IMR-90 (cell line): ENCODE measurements around the gene HAUS7. TPM values are rescaled to one million over a fixed set of nuclear protein-coding genes. Genes with fewer than 3 reads are reported as not detected.

ENCODE experiments used
- ATAC-seq: fragments of 200-7000 bp; cut with Tn5 transposase; 2 replicates; pipeline ENCODE4 v1.9.1; 2020; ENCODE audit warnings: low read depth, mild to moderate bottlenecking, moderate library complexity
- BruUV-seq: library from RNA; stranded (reverse); fragments of 400-500 nt; replicated peaks from 2 replicates; lab custom pipeline; 2021; lab: Mats Ljungman, UMichigan
- CTCF ChIA-PET: fragments of 300-600 bp; formaldehyde crosslinking; extraction: SDS; loops from one replicate; lab custom pipeline; 2021; ENCODE audit warnings: antibody characterized with exemption; lab: Yijun Ruan, JAX
- POLR2A ChIA-PET: fragments of 300-600 bp; sonication (Branson Sonifier 250); formaldehyde crosslinking; loops from one replicate; lab custom pipeline; 2022; ENCODE audit warnings: antibody characterized with exemption; ENCODE audit not compliant: unreplicated experiment; lab: Charles Lee
- DNase-seq: peaks from one replicate; pipeline ENCODE4 v3.0.0; 2013
- H2AFZ ChIP-seq: replicated peaks from 2 replicates; pipeline ENCODE3; 2013; ENCODE audit warnings: low read length, mild to moderate bottlenecking; ENCODE audit not compliant: poor library complexity
- H2AK5ac ChIP-seq: 2 replicates; pipeline ENCODE4 v1.6.1; 2013; ENCODE audit warnings: low read depth, low read length, inconsistent platforms
- H2AK9ac ChIP-seq: replicated peaks from 2 replicates; pipeline ENCODE3; 2013; ENCODE audit warnings: mild to moderate bottlenecking, low read depth, low read length, moderate library complexity; ENCODE audit not compliant: poor library complexity
- H2BK120ac ChIP-seq: 2 replicates; pipeline ENCODE4 v1.6.1; 2013; ENCODE audit warnings: low read depth, low read length, inconsistent platforms
- H2BK15ac ChIP-seq: 3 replicates; pipeline ENCODE4 v1.6.1; 2013; ENCODE audit warnings: low read depth, low read length, inconsistent platforms
- H2BK20ac ChIP-seq: 2 replicates; pipeline ENCODE4 v1.6.1; 2013; ENCODE audit warnings: low read depth, mild to moderate bottlenecking, inconsistent platforms, low read length, moderate library complexity
- H2BK5ac ChIP-seq: 2 replicates; pipeline ENCODE4 v1.6.1; 2013; ENCODE audit warnings: mild to moderate bottlenecking, low read depth, low read length, inconsistent platforms; ENCODE audit not compliant: poor library complexity, severe bottlenecking
- H3K14ac ChIP-seq: replicated peaks from 2 replicates; pipeline ENCODE4 v1.6.1; 2013; ENCODE audit warnings: low read depth, low read length, inconsistent platforms
- H3K18ac ChIP-seq: 2 replicates; pipeline ENCODE4 v1.6.1; 2013; ENCODE audit warnings: low read depth, low read length, control low read depth
- H3K23ac ChIP-seq: 2 replicates; pipeline ENCODE4 v1.6.1; 2013; ENCODE audit warnings: low read depth, low read length, inconsistent platforms
- H3K27ac ChIP-seq: 2 replicates; pipeline ENCODE4 v1.5.1; 2013; ENCODE audit warnings: mild to moderate bottlenecking, control low read depth, low read length; ENCODE audit not compliant: insufficient read depth
- H3K27me3 ChIP-seq: 2 replicates; pipeline ENCODE4 v1.6.1; 2013; ENCODE audit warnings: low read length; ENCODE audit not compliant: control insufficient read depth, insufficient read depth
- H3K36me3 ChIP-seq: 2 replicates; pipeline ENCODE4 v1.6.1; 2013; ENCODE audit warnings: low read length, mixed read lengths; ENCODE audit not compliant: control insufficient read depth, insufficient read depth
- H3K4ac ChIP-seq: 2 replicates; pipeline ENCODE4 v1.6.1; 2013; ENCODE audit warnings: low read depth, low read length, inconsistent platforms
- H3K4me1 ChIP-seq: 2 replicates; pipeline ENCODE4 v1.6.1; 2013; ENCODE audit warnings: low read length, mixed read lengths; ENCODE audit not compliant: control insufficient read depth, insufficient read depth
- H3K4me2 ChIP-seq: 2 replicates; pipeline ENCODE4 v1.6.1; 2013; ENCODE audit warnings: low read depth, mild to moderate bottlenecking, control low read depth, low read length, moderate library complexity
- H3K4me3 ChIP-seq: 2 replicates; pipeline ENCODE4 v1.5.1; 2013; ENCODE audit warnings: low read depth, mild to moderate bottlenecking, control low read depth, low read length, moderate library complexity; ENCODE audit not compliant: insufficient read depth
- H3K56ac ChIP-seq: 2 replicates; pipeline ENCODE4 v1.6.1; 2013; ENCODE audit warnings: low read length, inconsistent platforms; ENCODE audit not compliant: insufficient read depth; ENCODE audit errors: extremely low read depth
- H3K79me1 ChIP-seq, 2 experiments: 2 replicates each; pipeline ENCODE4 v1.6.1; 2013; ENCODE audit warnings: low read length in 2 of 2, inconsistent platforms in 1 of 2, low read depth in 1 of 2
- H3K9ac ChIP-seq: 2 replicates; pipeline ENCODE4 v1.6.1; 2013; ENCODE audit warnings: low read depth, low read length, control low read depth
- H3K9me1 ChIP-seq: 2 replicates; pipeline ENCODE4 v1.6.1; 2013; ENCODE audit warnings: low read length, inconsistent platforms; ENCODE audit not compliant: insufficient read depth
- H3K9me3 ChIP-seq: 2 replicates; pipeline ENCODE4 v1.6.1; 2013; ENCODE audit warnings: low read length; ENCODE audit not compliant: control insufficient read depth, insufficient read depth
- H4K20me1 ChIP-seq: 2 replicates; pipeline ENCODE4 v1.6.1; 2013; ENCODE audit warnings: low read length, inconsistent platforms; ENCODE audit not compliant: insufficient read depth
- H4K5ac ChIP-seq: 2 replicates; pipeline ENCODE4 v1.6.1; 2013; ENCODE audit warnings: mild to moderate bottlenecking, low read depth, low read length, control low read depth
- H4K8ac ChIP-seq, 2 experiments: 2 replicates each; pipeline ENCODE4 v1.6.1; 2013; ENCODE audit warnings: low read depth in 2 of 2, low read length in 2 of 2, control low read depth in 1 of 2, inconsistent platforms in 1 of 2
- H4K91ac ChIP-seq: 2 replicates; pipeline ENCODE4 v1.6.1; 2013; ENCODE audit warnings: low read depth, low read length, inconsistent platforms; ENCODE audit not compliant: insufficient read depth
- BHLHE40 ChIP-seq: fragments of 150-350 bp; IDR thresholded peaks from 2 replicates; pipeline ENCODE4 v1.6.1; 2016; ENCODE audit warnings: mild to moderate bottlenecking, low read depth, low read length
- CEBPB ChIP-seq: IDR thresholded peaks from 2 replicates; pipeline ENCODE4 v1.6.1; 2012; ENCODE audit warnings: low read depth, low read length, improper control_type of control experiment
- CHD1 ChIP-seq: IDR thresholded peaks from 2 replicates; pipeline ENCODE4 v1.6.1; 2012; ENCODE audit warnings: low read depth, low read length, improper control_type of control experiment
- CTCF ChIP-seq: conservative IDR thresholded peaks from 2 replicates; pipeline ENCODE4 v1.5.1; 2012; ENCODE audit warnings: mild to moderate bottlenecking, low read depth, low read length, improper control_type of control experiment
- ELK1 ChIP-seq: fragments of 150-350 bp; IDR thresholded peaks from 2 replicates; pipeline ENCODE4 v1.6.1; 2016; ENCODE audit warnings: low read depth, mild to moderate bottlenecking, low read length, moderate library complexity, borderline replicate concordance
- FOS ChIP-seq: fragments of 150-350 bp; IDR thresholded peaks from 2 replicates; pipeline ENCODE4 v1.6.1; 2016; ENCODE audit warnings: low read depth, low read length
- MAFK ChIP-seq: IDR thresholded peaks from 2 replicates; pipeline ENCODE4 v1.6.1; 2012; ENCODE audit warnings: low read depth, low read length, improper control_type of control experiment
- MXI1 ChIP-seq: IDR thresholded peaks from 2 replicates; pipeline ENCODE4 v1.6.1; 2012; ENCODE audit warnings: low read depth, mild to moderate bottlenecking, low read length, moderate library complexity, borderline replicate concordance
- NFE2L2 ChIP-seq: fragments of 150-350 bp; IDR thresholded peaks from 2 replicates; pipeline ENCODE4 v1.6.1; 2016; ENCODE audit warnings: low read depth, mild to moderate bottlenecking, low read length
- POLR2A ChIP-seq: IDR thresholded peaks from 2 replicates; pipeline ENCODE4 v1.6.1; 2012; ENCODE audit warnings: mild to moderate bottlenecking, low read depth, low read length
- RAD21 ChIP-seq: IDR thresholded peaks from 2 replicates; pipeline ENCODE4 v1.6.1; 2012; ENCODE audit warnings: low read length, improper control_type of control experiment
- RCOR1 ChIP-seq: IDR thresholded peaks from 2 replicates; pipeline ENCODE4 v1.6.1; 2012; ENCODE audit warnings: mild to moderate bottlenecking, low read length, improper control_type of control experiment; ENCODE audit not compliant: insufficient replicate concordance
- RFX5 ChIP-seq: IDR thresholded peaks from 2 replicates; pipeline ENCODE4 v1.8.0; 2012; ENCODE audit warnings: low read depth, mild to moderate bottlenecking, low read length, moderate library complexity
- SMC3 ChIP-seq: fragments of 150-350 bp; IDR thresholded peaks from 2 replicates; pipeline ENCODE4 v1.6.1; 2016; ENCODE audit warnings: low read depth, mild to moderate bottlenecking, antibody characterized with exemption, low read length, moderate library complexity
- USF2 ChIP-seq: fragments of 150-350 bp; IDR thresholded peaks from 2 replicates; pipeline ENCODE4 v1.6.1; 2017; ENCODE audit warnings: mild to moderate bottlenecking, antibody characterized with exemption, low read length, low read depth
- WGBS, 2 experiments: methylation state at CpG; one replicate each; pipeline versions ENCODE4 v1.1.5 to v1.1.7; 2013; ENCODE audit warnings: missing lambda C conversion rate in 2 of 2; ENCODE audit not compliant: insufficient read length in 1 of 2; ENCODE audit errors: extremely low coverage in 2 of 2; 5-methylcytosine and 5-hydroxymethylcytosine counted together
- dilution Hi-C: fragments of 300-500 bp; cut with HindIII; formaldehyde crosslinking; loops from one replicate; pipeline ENCODE4 v1.14.3; 2018; ENCODE audit warnings: low sequenced_read_pairs; ENCODE audit not compliant: unreplicated experiment
- in situ Hi-C: fragments of 300-500 bp; cut with MboI; formaldehyde crosslinking; loops from 3 replicates; pipeline ENCODE4 v1.14.3; 2019; ENCODE audit warnings: low sequenced_read_pairs, inconsistent platforms, mixed read lengths
- intact Hi-C: fragments of 100-400 bp; cut with micrococcal nuclease; formaldehyde crosslinking; loops from 2 replicates; pipeline ENCODE4 v1.10.0; 2022
- polyA plus RNA-seq, 3 experiments: library from polyadenylated mRNA; depleted of rRNA; stranded (reverse); fragments of >200 nt; gene quantifications; 2 replicates each; pipeline ENCODE4 v1.2.3, GENCODE V29; 2012; ENCODE audit warnings: low replicate concordance in 1 of 3
- total RNA-seq: library from RNA; depleted of rRNA; stranded (reverse); fragments of >200 nt; gene quantifications from 2 replicates; pipeline ENCODE4 v1.2.3, GENCODE V29; 2012

HAUS7 gene
- total and polyA plus RNA-seq, 2 of the 4 experiments (the other 2 are of a cell fraction) = 10.8 to 25.9 TPM

- no peak overlapping the region for H2BK120ac ChIP-seq
- no peak overlapping the region for H3K14ac ChIP-seq
- no peaks in the 10 kb centered on the region for H3K9me1 ChIP-seq
- no peak overlapping the region for H3K4me3 ChIP-seq
- H3K36me3 ChIP-seq = peaks cover 1% of the 10 kb centered on the region; the same call in 1 of the 2 replicates
- no peak overlapping the region for H3K18ac ChIP-seq
- DNase-seq (no peak), ATAC-seq (no peak)
- no peak overlapping the region for H4K5ac ChIP-seq
- no peak overlapping the region for H3K9ac ChIP-seq
- no peak overlapping the region for H4K8ac ChIP-seq
- WGBS, 2 experiments = 60% methylated on average over 1 of the region's 8 CpGs; no CpG with 5 or more reads in 1 of the 2 experiments
- ChIA-PET CTCF (no interaction called here), POLR2A (no interaction called here)
- dilution Hi-C loops (no loop called here), intact Hi-C loops (no loop called here), in situ Hi-C loops (no loop called here)
- H3K9me3 ChIP-seq = no peaks in the 10 kb centered on the region; the same call in 1 of the 2 replicates
- H2BK15ac ChIP-seq = no peak overlapping the region
- no peak overlapping the region for H4K91ac ChIP-seq
- TF ChIP-seq CTCF (no peak), MXI1 (no peak), CHD1 (no peak), POLR2A (no peak), MAFK (no peak), FOS (no peak), NFE2L2 (no peak), RCOR1 (no peak), CEBPB (no peak), RAD21 (no peak), ELK1 (no peak), SMC3 (no peak), RFX5 (no peak), USF2 (no peak), BHLHE40 (no peak)
- no peak overlapping the region for H2BK5ac ChIP-seq
- H3K79me1 ChIP-seq = peaks cover 6 to 10% of the 10 kb centered on the region in 2 experiments
- no TSS peak for BruUV-seq
- H4K20me1 ChIP-seq = peaks cover 6% of the 10 kb centered on the region
- no peak overlapping the region for H2AFZ ChIP-seq
- H2AK5ac ChIP-seq = no peak overlapping the region
- H3K4me2 ChIP-seq = no peak overlapping the region
- H3K56ac ChIP-seq = no peak overlapping the region
- no peak overlapping the region for H3K23ac ChIP-seq
- no peak overlapping the region for H2AK9ac ChIP-seq
- no peak overlapping the region for H3K4ac ChIP-seq
- no peak overlapping the region for H3K27ac ChIP-seq
- H3K27me3 ChIP-seq = no peaks in the 10 kb centered on the region
- no peak overlapping the region for H2BK20ac ChIP-seq
- H3K4me1 ChIP-seq = no peaks in the 10 kb centered on the region
Measured at GRCh38 chrX:153501530-153501929, 31.2 kb upstream of the HAUS7 start.
